HCT116 (cell line): ENCODE data around the gene ZNF860. TPM values are rescaled to one million over a fixed set of nuclear protein-coding genes. Genes with fewer than 3 reads are reported as not detected.

ENCODE experiments used
- ATAC-seq: fragments of 200-7000 bp; cut with Tn5 transposase; 2 replicates; pipeline ENCODE4 v1.9.1; 2020; ENCODE audit warnings: mild to moderate bottlenecking, moderate library complexity
- BruUV-seq: library from RNA; stranded (reverse); fragments of 400-500 nt; replicated peaks from 2 replicates; lab custom pipeline; 2021; lab: Mats Ljungman, UMichigan
- CTCF ChIA-PET: fragments of 300-600 bp; sonication (Branson Sonifier 250); formaldehyde crosslinking; loops from one replicate; lab custom pipeline; 2021; ENCODE audit warnings: antibody characterized with exemption; lab: Charles Lee
- POLR2A ChIA-PET: fragments of 300-600, 350-600 bp; sonication (Branson Sonifier 250); formaldehyde crosslinking; loops from one replicate; lab custom pipeline; 2021; ENCODE audit warnings: antibody characterized with exemption; lab: Charles Lee
- RAD21 ChIA-PET, 2 experiments: fragments of 300-600 bp; sonication (Branson Sonifier 250); formaldehyde crosslinking; loops; one replicate each; lab custom pipeline; 2023; ENCODE audit warnings: low total read pairs in 2 of 2; ENCODE audit not compliant: uncharacterized antibody in 2 of 2, unreplicated experiment in 2 of 2, low non-redundant PET in 1 of 2; lab: Charles Lee
- DNase-seq: peaks from one replicate; pipeline ENCODE4 v3.0.0-alpha.2; 2010; ENCODE audit warnings: low read depth, low spot score
- H2AFZ ChIP-seq: fragments of 200-600 bp; shearing (Covaris generic), sonication (generic); 2 replicates; pipeline ENCODE4 v1.6.1; 2017; ENCODE audit warnings: low read depth, mixed run types, mixed read lengths, antibody characterized with exemption, low read length; ENCODE audit not compliant: poor library complexity, severe bottlenecking
- H3K27ac ChIP-seq: 2 replicates; pipeline ENCODE4 v1.5.1; 2012; ENCODE audit warnings: low read depth, low read length
- H3K27me3 ChIP-seq: fragments of 200-600 bp; sonication (generic); 2 replicates; pipeline ENCODE4 v1.6.1; 2016; ENCODE audit warnings: mixed run types, low read length, mixed read lengths; ENCODE audit not compliant: insufficient read depth
- H3K36me3 ChIP-seq, 2 experiments: fragments of 200-500 bp in 1 of 2; fragments of 200-600 bp in 1 of 2; sonication (Bioruptor generic) in 1 of 2; sonication (generic) in 1 of 2; 2 replicates each; pipeline versions ENCODE4 v1.5.1 to v1.6.1; 2014 to 2016; ENCODE audit warnings: low read length in 2 of 2, inconsistent platforms in 1 of 2, mixed read lengths in 1 of 2, mixed run types in 1 of 2; ENCODE audit not compliant: insufficient read depth in 2 of 2, control insufficient read depth in 1 of 2
- H3K4me1 ChIP-seq, 2 experiments: fragments of 200-600 bp in 1 of 2; sonication (generic) in 1 of 2; 2 replicates each; pipeline versions ENCODE4 v1.5.1 to v1.6.1; 2012 to 2017; ENCODE audit warnings: low read length in 2 of 2, inconsistent platforms in 1 of 2, mild to moderate bottlenecking in 1 of 2, mixed read lengths in 1 of 2, mixed run types in 1 of 2, moderate library complexity in 1 of 2; ENCODE audit not compliant: insufficient read depth in 2 of 2, control insufficient read depth in 1 of 2
- H3K4me2 ChIP-seq: fragments of 200-600 bp; sonication (generic); 2 replicates; pipeline ENCODE4 v1.6.1; 2017; ENCODE audit warnings: mixed run types, low read length, mixed read lengths
- H3K4me3 ChIP-seq, 2 experiments: fragments of 200-600 bp in 1 of 2; sonication (generic) in 1 of 2; replicated peaks in 1 of 2; 2 replicates each; pipeline ENCODE4 v1.5.1; 2011 to 2016; ENCODE audit warnings: low read length in 2 of 2, control low read depth in 1 of 2, low read depth in 1 of 2, mild to moderate bottlenecking in 1 of 2, mixed read lengths in 1 of 2, mixed run types in 1 of 2
- H3K79me2 ChIP-seq: fragments of 200-600 bp; sonication (generic); 2 replicates; pipeline ENCODE4 v1.6.1; 2017; ENCODE audit warnings: mild to moderate bottlenecking, mixed run types, low read length, moderate library complexity, mixed read lengths; ENCODE audit not compliant: insufficient read depth
- H3K9ac ChIP-seq: fragments of 200-600 bp; sonication (generic); 2 replicates; pipeline ENCODE4 v1.6.1; 2016; ENCODE audit warnings: low read length, mixed read lengths
- H3K9me2 ChIP-seq: fragments of 200-600 bp; sonication (generic), shearing (Covaris generic); 2 replicates; pipeline ENCODE4 v1.6.1; 2017; ENCODE audit warnings: mixed run types, mild to moderate bottlenecking, moderate library complexity; ENCODE audit not compliant: insufficient read depth
- H3K9me3 ChIP-seq, 2 experiments: fragments of 200-500 bp in 1 of 2; fragments of 200-600 bp in 1 of 2; sonication (Bioruptor generic) in 1 of 2; sonication (generic) in 1 of 2; 2 replicates each; pipeline ENCODE4 v1.6.1; 2014 to 2017; ENCODE audit warnings: low read length in 2 of 2, mixed read lengths in 2 of 2, inconsistent platforms in 1 of 2, low read depth in 1 of 2, mild to moderate bottlenecking in 1 of 2, mixed run types in 1 of 2, moderate library complexity in 1 of 2; ENCODE audit not compliant: control insufficient read depth in 1 of 2, insufficient read depth in 1 of 2
- H4K20me1 ChIP-seq: fragments of 200-600 bp; sonication (generic), shearing (Covaris generic); 2 replicates; pipeline ENCODE4 v1.6.1; 2017; ENCODE audit warnings: mixed run types, mild to moderate bottlenecking, moderate library complexity; ENCODE audit not compliant: insufficient read depth
- CBX3 ChIP-seq: IDR thresholded peaks from 2 replicates; pipeline ENCODE4 v1.6.1; 2012; ENCODE audit warnings: low read depth
- CEBPB ChIP-seq: IDR thresholded peaks from 2 replicates; pipeline ENCODE4 v1.6.1; 2012; ENCODE audit warnings: low read depth
- CTCF ChIP-seq, 3 experiments: fragments of 200-600 bp in 1 of 3; sonication (generic) in 1 of 3; IDR thresholded peaks in 2 of 3; conservative IDR thresholded peaks in 1 of 3; 2 replicates each; pipeline ENCODE4 v1.5.1; 2012 to 2017; ENCODE audit warnings: low read depth in 2 of 3, low read length in 2 of 3, antibody characterized with exemption in 1 of 3, borderline replicate concordance in 1 of 3, control low read depth in 1 of 3, mild to moderate bottlenecking in 1 of 3, mixed read lengths in 1 of 3, mixed run types in 1 of 3, moderate library complexity in 1 of 3; ENCODE audit not compliant: insufficient read depth in 1 of 3
- EGR1 ChIP-seq: IDR thresholded peaks from 2 replicates; pipeline ENCODE4 v1.6.1; 2012; ENCODE audit warnings: low read depth
- EZH2 ChIP-seq: fragments of 200-600 bp; sonication (generic); IDR thresholded peaks from 2 replicates; pipeline ENCODE4 v1.6.1; 2017; ENCODE audit warnings: antibody characterized with exemption, mixed run types
- EZH2phosphoT487 ChIP-seq: fragments of 200-600 bp; IDR thresholded peaks from 2 replicates; pipeline ENCODE4 v1.6.1; 2018; ENCODE audit warnings: antibody characterized with exemption, borderline replicate concordance
- FOSL1 ChIP-seq: IDR thresholded peaks from 2 replicates; pipeline ENCODE4 v1.6.1; 2012; ENCODE audit warnings: low read depth
- JUND ChIP-seq: IDR thresholded peaks from 2 replicates; pipeline ENCODE4 v1.6.1; 2012
- RAD21 ChIP-seq: IDR thresholded peaks from 2 replicates; pipeline ENCODE4 v1.6.1; 2012; ENCODE audit warnings: low read depth, mild to moderate bottlenecking
- REST ChIP-seq: IDR thresholded peaks from 2 replicates; pipeline ENCODE4 v1.6.1; 2012; ENCODE audit warnings: low read depth
- SP1 ChIP-seq: IDR thresholded peaks from 2 replicates; pipeline ENCODE4 v1.6.1; 2012; ENCODE audit warnings: low read depth
- SRF ChIP-seq: IDR thresholded peaks from 2 replicates; pipeline ENCODE4 v1.6.1; 2012; ENCODE audit warnings: low read depth
- ZFX ChIP-seq: fragments of 450-650 bp; IDR thresholded peaks from 2 replicates; pipeline ENCODE4 v1.6.1; 2017
- intact Hi-C: fragments of 100-400 bp; cut with micrococcal nuclease; formaldehyde crosslinking; loops from 2 replicates; pipeline ENCODE4 v1.10.0; 2022
- total RNA-seq: library from RNA; stranded (reverse); gene quantifications from one replicate; pipeline ENCODE4 v1.2.1, GENCODE V29; 2021; ENCODE audit not compliant: unreplicated experiment
- TF ChIP-seq, protein P1 (sequence below): IDR thresholded peaks from 2 replicates; pipeline ENCODE4 v1.6.1; 2012

ZNF860 gene
- total RNA-seq, 1 experiment from 2014 or later, result 2.9 TPM

DNA sequence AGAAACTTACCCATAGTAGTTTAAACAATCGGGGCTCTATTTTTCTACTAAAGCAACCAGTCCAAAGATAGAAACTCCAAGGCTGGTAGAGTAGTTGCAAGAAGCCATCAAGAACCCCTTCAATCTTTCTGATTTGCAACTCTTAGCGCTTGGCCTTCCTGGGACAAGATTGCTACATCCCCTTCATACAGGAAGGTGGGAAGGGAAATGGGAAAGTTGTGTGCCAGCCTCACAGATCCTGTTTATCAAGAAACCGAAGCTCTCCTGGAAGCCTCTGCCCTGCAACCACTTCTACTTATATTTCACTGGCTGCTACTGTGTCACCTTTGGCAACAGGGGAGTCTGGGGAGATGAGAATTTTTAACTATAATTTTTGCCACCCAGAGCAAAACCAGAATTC, 46.7 kb upstream of the ZNF860 start:
- POLR2A ChIA-PET, result no interaction called here
- peaks cover 3% of the 10 kb centered on the region; the same call in 1 of the 2 replicates for H4K20me1 ChIP-seq
- H3K4me3 ChIP-seq, result no peak overlapping the region
- peaks cover 6 to 14% of the 10 kb centered on the region in 2 experiments; a peak in 3 of 4 replicates for H3K4me1 ChIP-seq
- no peak overlapping the region for H3K27ac ChIP-seq
- H3K9me3 ChIP-seq, result no peaks in the 10 kb centered on the region
- H3K9me2 ChIP-seq, result no peaks in the 10 kb centered on the region
- H3K9ac ChIP-seq, result no peak overlapping the region
- peaks cover 7% of the 10 kb centered on the region; the same call in 1 of the 2 replicates for H3K79me2 ChIP-seq
- BruUV-seq, result no TSS peak
- CTCF ChIA-PET, result no interaction called here
- DNase-seq (no peak), ATAC-seq (no peak)
- intact Hi-C loops, result no loop called here
- no peak overlapping the region for H3K4me2 ChIP-seq
- no peak overlapping the region for H2AFZ ChIP-seq
- TF ChIP-seq CTCF (IDR thresholded peaks at IDR 0.05 in 2 of 3, conservative IDR thresholded peaks at IDR 0.05 in 1 of 3; ENCODE audit: borderline replicate concordance in 1 of 3, insufficient read depth in 1 of 3, low read depth in 2 of 3, low read length in 2 of 3), result no peak
- TF ChIP-seq RAD21, result no peak
- no peak for TF ChIP-seq ZFX
- H3K27me3 ChIP-seq, result no peaks in the 10 kb centered on the region
- RAD21 ChIA-PET, result no interaction called here
- H3K36me3 ChIP-seq, result no peaks in the 10 kb centered on the region

DNA sequence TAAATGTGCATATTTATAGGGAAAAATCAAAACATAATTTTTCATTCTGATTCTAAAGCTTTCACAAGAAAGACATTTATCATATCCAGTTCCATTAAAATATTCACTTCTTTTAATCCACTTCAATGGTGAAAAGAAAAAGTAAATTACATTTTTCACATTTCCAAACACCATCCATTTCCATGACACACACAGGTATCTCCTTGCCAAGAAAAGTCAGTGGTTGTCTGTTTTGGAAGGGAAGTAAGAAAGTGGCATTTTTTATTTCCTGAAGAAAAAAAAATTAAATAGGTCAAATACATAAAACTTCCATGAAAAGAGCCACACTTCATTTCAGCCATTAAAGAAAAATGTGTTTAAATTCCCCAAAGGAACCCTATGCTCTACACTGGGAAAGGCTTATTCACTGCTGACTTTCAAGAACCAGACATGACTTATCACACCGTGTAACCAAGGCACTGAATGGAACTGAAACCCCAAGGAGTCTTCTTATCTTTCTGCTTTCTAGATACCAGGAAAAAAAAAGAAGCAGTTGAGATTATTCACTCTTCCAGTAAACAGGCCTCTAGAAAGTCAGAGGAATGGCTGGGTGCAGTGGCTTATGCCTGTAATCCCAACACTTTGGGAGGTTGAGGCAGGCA, 45.0 kb upstream of the ZNF860 start:
- Histone ChIP-seq H3K36me3 (no peaks in the 10 kb centered on the region), H2AFZ (no peak overlapping the region), H3K27me3 (no peaks in the 10 kb centered on the region), H3K9ac (no peak overlapping the region), H4K20me1 (peaks cover 3% of the 10 kb centered on the region; the same call in 1 of the 2 replicates), H3K4me3 (no peak overlapping the region), H3K27ac (no peak overlapping the region), H3K79me2 (peaks cover 7% of the 10 kb centered on the region; the same call in 1 of the 2 replicates), H3K4me1 (peaks cover 8 to 17% of the 10 kb centered on the region in 2 experiments; a peak in 3 of 4 replicates), H3K4me2 (no peak overlapping the region), H3K9me3 (no peaks in the 10 kb centered on the region), H3K9me2 (no peaks in the 10 kb centered on the region)
- ATAC-seq (no peak), DNase-seq (no peak)
- RAD21 ChIA-PET, result no interaction called here
- no TSS peak for BruUV-seq
- POLR2A ChIA-PET, result no interaction called here
- CTCF ChIA-PET, result no interaction called here
- intact Hi-C loops, result no loop called here
- TF ChIP-seq ZFX (no peak), CBX3 (no peak), SP1 (no peak), EZH2 (no peak), EGR1 (no peak), RAD21 (no peak), SRF (no peak), EZH2phosphoT487 (no peak), CEBPB (no peak), FOSL1 (no peak), JUND (no peak), REST (no peak)
- TF ChIP-seq, protein P1, sequence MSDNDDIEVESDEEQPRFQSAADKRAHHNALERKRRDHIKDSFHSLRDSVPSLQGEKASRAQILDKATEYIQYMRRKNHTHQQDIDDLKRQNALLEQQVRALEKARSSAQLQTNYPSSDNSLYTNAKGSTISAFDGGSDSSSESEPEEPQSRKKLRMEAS, result no peak
